HepG2 (cell line): ENCODE data around the gene CPEB3. TPM values are rescaled to one million over a fixed set of nuclear protein-coding genes. Genes with fewer than 3 reads are reported as not detected.

Experiments used
- ASH2L ChIP-seq: fragments of 300-600, 200-600 bp; sonication (generic); IDR thresholded peaks from 2 replicates; pipeline ENCODE4 v1.7.0; 2017; ENCODE audit warnings: low read depth, mild to moderate bottlenecking, moderate library complexity, mixed read lengths, low read length; ENCODE audit not compliant: insufficient read length
- ATAD3A ChIP-seq: sonication (generic); formaldehyde crosslinking; IDR thresholded peaks from 2 replicates; pipeline ENCODE4 v1.4.0; 2020; ENCODE audit warnings: missing genetic modification reagents
- ATF1 ChIP-seq: IDR thresholded peaks from 2 replicates; pipeline ENCODE4 v1.6.1; 2016; ENCODE audit warnings: mild to moderate bottlenecking, control low read depth
- DPF2 ChIP-seq: sonication (generic); formaldehyde crosslinking; IDR thresholded peaks from 2 replicates; pipeline ENCODE4 v1.4.0; 2020; ENCODE audit warnings: mild to moderate bottlenecking, low read depth, missing genetic modification reagents, borderline replicate concordance
- ELF3 ChIP-seq: IDR thresholded peaks from 2 replicates; pipeline ENCODE4 v1.6.1; 2016; ENCODE audit warnings: missing genetic modification reagents, missing compliant biosample characterization
- HIVEP1 ChIP-seq: sonication (generic); formaldehyde crosslinking; IDR thresholded peaks from 2 replicates; pipeline ENCODE4 v1.4.0; 2020; ENCODE audit warnings: mild to moderate bottlenecking, missing genetic modification reagents
- HNRNPK ChIP-seq: fragments of 200-400 bp; formaldehyde crosslinking; IDR thresholded peaks from 2 replicates; pipeline ENCODE4 v1.6.1; 2018; ENCODE audit warnings: low read length, low read depth, moderate library complexity, mild to moderate bottlenecking; ENCODE audit not compliant: poor library complexity, severe bottlenecking
- HNRNPLL ChIP-seq: fragments of 200-400 bp; formaldehyde crosslinking; IDR thresholded peaks from 2 replicates; pipeline ENCODE4 v1.6.1; 2017; ENCODE audit warnings: mild to moderate bottlenecking, low read depth, low read length; ENCODE audit not compliant: poor library complexity, severe bottlenecking
- NCOA2 ChIP-seq: sonication (generic); formaldehyde crosslinking; IDR thresholded peaks from 2 replicates; pipeline ENCODE4 v1.8.0; 2022; ENCODE audit warnings: inconsistent platforms
- NFIC ChIP-seq: IDR thresholded peaks from 2 replicates; pipeline ENCODE4 v1.6.1; 2012; ENCODE audit warnings: mild to moderate bottlenecking, low read length, inconsistent platforms
- RARA ChIP-seq: IDR thresholded peaks from 2 replicates; pipeline ENCODE4 v1.6.1; 2016; ENCODE audit warnings: missing genetic modification reagents, missing compliant biosample characterization
- RFXAP ChIP-seq: sonication (generic); formaldehyde crosslinking; IDR thresholded peaks from 2 replicates; pipeline ENCODE4 v1.4.0; 2020; ENCODE audit warnings: missing genetic modification reagents, borderline replicate concordance
- SKI ChIP-seq: fragments of 450-650 bp; IDR thresholded peaks from one replicate; pipeline ENCODE4 v1.6.1; 2018; ENCODE audit warnings: mild to moderate bottlenecking; ENCODE audit not compliant: partially characterized antibody
- SOX6 ChIP-seq, 2 experiments: fragments of 450-650 bp in 1 of 2; sonication (generic) in 1 of 2; formaldehyde crosslinking in 1 of 2; IDR thresholded peaks; 2 replicates each; pipeline versions ENCODE4 v1.4.0 to v1.6.1; 2017 to 2020; ENCODE audit warnings: antibody characterized with exemption in 1 of 2, mild to moderate bottlenecking in 1 of 2, missing genetic modification reagents in 1 of 2
- YEATS4 ChIP-seq: sonication (generic); formaldehyde crosslinking; IDR thresholded peaks from 2 replicates; pipeline ENCODE4 v1.4.0; 2020; ENCODE audit warnings: missing genetic modification reagents, borderline replicate concordance
- ZBTB4 ChIP-seq: sonication (generic); formaldehyde crosslinking; IDR thresholded peaks from 2 replicates; pipeline ENCODE4 v1.4.0; 2020; ENCODE audit warnings: missing genetic modification reagents, mild to moderate bottlenecking, borderline replicate concordance
- ZFAT ChIP-seq: sonication (generic); formaldehyde crosslinking; conservative IDR thresholded peaks from 2 replicates; pipeline ENCODE4 v1.8.1; 2023; ENCODE audit warnings: missing genetic modification reagents, inconsistent platforms
- ZNF12 ChIP-seq: sonication (generic); formaldehyde crosslinking; IDR thresholded peaks from 2 replicates; pipeline ENCODE4 v1.5.0; 2020; ENCODE audit warnings: missing genetic modification reagents
- ZNF136 ChIP-seq: sonication (generic); formaldehyde crosslinking; IDR thresholded peaks from 2 replicates; pipeline ENCODE4 v1.8.1; 2022; ENCODE audit warnings: low read depth, mild to moderate bottlenecking, moderate library complexity, missing genetic modification reagents
- ZNF225 ChIP-seq: sonication (generic); formaldehyde crosslinking; IDR thresholded peaks from 2 replicates; pipeline ENCODE4 v1.4.0; 2020; ENCODE audit warnings: mild to moderate bottlenecking, missing genetic modification reagents
- ZNF672 ChIP-seq: sonication (generic); formaldehyde crosslinking; IDR thresholded peaks from 2 replicates; pipeline ENCODE4 v1.8.1; 2022; ENCODE audit warnings: missing genetic modification reagents
- ZNF703 ChIP-seq: sonication (generic); formaldehyde crosslinking; IDR thresholded peaks from 2 replicates; pipeline ENCODE4 v1.5.1; 2020; ENCODE audit warnings: missing genetic modification reagents, mild to moderate bottlenecking, moderate library complexity, borderline replicate concordance
- ZSCAN9 ChIP-seq: IDR thresholded peaks from 2 replicates; pipeline ENCODE4 v1.6.1; 2016; ENCODE audit warnings: borderline replicate concordance
- polyA plus RNA-seq, 8 experiments: library from polyadenylated mRNA; depleted of rRNA in 3 of 8; stranded (reverse) in 7 of 8; unstranded in 1 of 8; fragments of >200 nt; fragmentation: Illumina TruSeq in 4 of 8; extraction: Trizol in 4 of 8; gene quantifications; 2 replicates each; pipeline versions ENCODE4 v1.2.1 to v1.2.3, GENCODE V29; 2011 to 2016; ENCODE audit warnings: low read depth in 4 of 8, missing spikeins in 1 of 8, mixed read lengths in 1 of 8; ENCODE audit not compliant: insufficient read depth in 1 of 8
- total RNA-seq, 5 experiments: library from RNA; depleted of rRNA; stranded (reverse); fragments of >200 nt; fragmentation: Illumina TruSeq; extraction: Trizol; gene quantifications; 2 replicates each; pipeline ENCODE4 v1.2.3, GENCODE V29; 2016; ENCODE audit warnings: low read depth in 1 of 5
- TF ChIP-seq, protein P1 (sequence below): sonication (generic); formaldehyde crosslinking; IDR thresholded peaks from 2 replicates; pipeline ENCODE4 v1.5.0; 2020; ENCODE audit warnings: missing genetic modification reagents, mild to moderate bottlenecking, borderline replicate concordance

CPEB3 gene
- total and polyA plus RNA-seq, 2 of the 13 experiments (the other 11 are each of a cell fraction or from before 2014, with no cell fraction given), result 0.66 to 0.70 TPM

GRCh38 chr10:92124616-92125143 is 166.2 kb downstream of the CPEB3 start (continued):
- TF ChIP-seq, protein P1, sequence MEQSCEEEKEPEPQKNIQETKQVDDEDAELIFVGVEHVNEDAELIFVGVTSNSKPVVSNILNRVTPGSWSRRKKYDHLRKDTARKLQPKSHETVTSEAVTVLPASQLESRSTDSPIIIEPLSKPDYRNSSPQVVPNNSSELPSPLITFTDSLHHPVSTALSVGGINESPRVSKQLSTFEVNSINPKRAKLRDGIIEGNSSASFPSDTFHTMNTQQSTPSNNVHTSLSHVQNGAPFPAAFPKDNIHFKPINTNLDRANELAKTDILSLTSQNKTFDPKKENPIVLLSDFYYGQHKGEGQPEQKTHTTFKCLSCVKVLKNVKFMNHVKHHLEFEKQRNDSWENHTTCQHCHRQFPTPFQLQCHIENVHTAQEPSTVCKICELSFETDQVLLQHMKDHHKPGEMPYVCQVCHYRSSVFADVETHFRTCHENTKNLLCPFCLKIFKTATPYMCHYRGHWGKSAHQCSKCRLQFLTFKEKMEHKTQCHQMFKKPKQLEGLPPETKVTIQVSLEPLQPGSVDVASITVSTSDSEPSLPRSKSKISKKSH (CRISPR knock-in tag), result no peak
- TF ChIP-seq HNRNPK (no peak), ATF1 (CRISPR knock-in tag) (no peak), NFIC (no peak; the same call in 1 of the 2 replicates), RFXAP (0 out of 2 replicates have a peak, but pooled peaks have one; percentile 45), ELF3 (CRISPR knock-in tag) (peak; percentile 68), ZNF12 (CRISPR knock-in tag) (no peak), ZNF225 (no peak), HNRNPLL (no peak), ATAD3A (CRISPR knock-in tag) (no peak), SKI (no peak), HIVEP1 (no peak), ASH2L (peak; percentile 61), ZNF136 (CRISPR knock-in tag) (no peak), ZBTB4 (CRISPR knock-in tag) (no peak), DPF2 (CRISPR knock-in tag) (no peak), ZSCAN9 (CRISPR knock-in tag) (peak; percentile 51; the same call in 1 of the 2 replicates), ZFAT (CRISPR knock-in tag) (no peak), ZNF672 (CRISPR knock-in tag) (no peak), RARA (peak; percentile 84), NCOA2 (CRISPR knock-in tag) (peak; percentile 76), YEATS4 (peak; percentile 46; the same call in 1 of the 2 replicates), SOX6 (IDR thresholded peaks at IDR 0.05) (no peak), SOX6 (CRISPR knock-in tag; IDR thresholded peaks at IDR 0.05) (peak; percentile 73), ZNF703 (CRISPR knock-in tag) (no peak)
